HG03520 (cell line): ENCODE measurements around the gene DRAXIN.
"Not testable (repeated sequence)": the region's sequence is repeated elsewhere in the genome, so short reads cannot be mapped to it uniquely, and the experiment has no call there.

Experiments used
- ATAC-seq: cut with Tn5 transposase; IDR thresholded peaks from one replicate; pipeline ENCODE4 v1.9.1; 2021; ENCODE audit warnings: mild to moderate bottlenecking, moderate library complexity; ENCODE audit not compliant: unreplicated experiment

The DRAXIN gene

GRCh38 chr1:11691302-11691914, at the start of gene DRAXIN:
DRAXIN (plus strand) TSS chr1:11691710; CDS start chr1:11706259, 14,549 bp downstream.
- ATAC-seq = no peak

GRCh38 chr1:11641776-11642305, 49.7 kb upstream of the DRAXIN start:
- ATAC-seq = no peak

DNA sequence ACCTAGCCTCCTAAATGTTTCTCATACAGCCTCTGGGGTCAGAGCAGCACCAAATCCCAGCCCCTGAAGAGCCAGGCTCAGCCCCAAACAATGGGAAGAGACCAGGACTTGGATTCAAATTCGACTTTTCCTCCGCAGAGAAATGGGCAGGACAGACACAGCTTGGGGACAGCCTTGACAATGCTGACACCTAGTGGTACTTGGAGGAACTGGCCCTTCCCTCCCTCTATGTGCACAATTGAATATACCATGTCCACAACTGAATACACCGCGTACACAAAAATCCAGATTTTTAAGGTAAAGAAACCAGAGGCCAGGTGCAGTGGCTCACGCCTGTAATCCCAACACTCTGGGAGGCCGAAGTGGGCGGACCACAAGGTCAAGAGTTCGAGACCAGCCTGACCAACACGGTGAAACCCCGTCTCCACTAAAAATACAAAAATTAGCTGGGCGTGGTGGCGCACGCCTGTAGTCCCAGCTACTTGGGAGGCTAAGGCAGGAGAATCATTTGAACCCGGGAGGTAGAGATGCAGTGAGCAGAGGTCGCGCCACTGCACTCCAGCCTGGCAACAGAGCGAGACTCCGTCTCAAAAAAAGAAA, 49.0 kb upstream of the DRAXIN start:
- ATAC-seq = not testable (repeated sequence)

- no peak for ATAC-seq
Measured at GRCh38 chr1:11643782-11644181, 47.7 kb upstream of the DRAXIN start.

DNA sequence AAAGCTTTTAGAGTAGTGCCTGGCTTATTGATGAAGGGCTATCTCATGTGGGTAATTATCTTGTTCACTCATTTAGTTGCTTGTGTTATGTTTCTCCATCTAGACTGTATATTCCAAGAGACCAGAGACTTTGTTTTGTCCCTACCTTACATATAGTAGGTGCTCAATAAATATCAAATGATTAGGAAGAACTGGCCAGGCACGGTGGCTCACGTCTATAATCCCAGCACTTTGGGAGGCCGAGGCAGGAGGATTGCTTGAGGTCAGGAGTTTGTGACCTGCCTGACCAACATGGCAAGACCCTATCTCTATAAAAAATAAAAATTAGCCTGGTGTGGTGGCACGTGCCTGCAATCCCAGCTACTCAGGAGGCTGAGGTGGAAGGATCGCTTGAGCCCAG, 46.2 kb upstream of the DRAXIN start:
- ATAC-seq = no peak

GRCh38 chr1:11645670-11646265, 45.7 kb upstream of the DRAXIN start:
- ATAC-seq = no peak

DNA sequence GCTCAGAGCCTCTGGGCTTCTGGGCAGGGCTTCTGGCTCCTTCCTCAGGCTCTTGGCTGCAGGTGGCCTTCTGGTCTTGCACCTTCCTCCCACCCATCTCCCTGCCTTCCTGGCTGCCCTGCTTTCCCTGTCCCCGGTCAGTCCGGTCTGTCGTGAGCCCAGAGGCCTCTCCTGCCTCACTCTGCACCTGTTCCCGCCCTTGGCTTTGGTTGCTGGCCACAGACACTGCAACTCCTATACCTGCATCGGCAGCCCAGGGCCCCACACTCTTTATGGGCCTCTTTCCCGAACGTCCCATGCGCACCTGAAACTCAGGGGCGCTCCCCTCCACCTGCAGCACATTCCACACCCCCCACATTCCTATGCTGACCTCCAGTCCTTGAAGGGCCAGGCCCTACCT, 45.2 kb upstream of the DRAXIN start:
- ATAC-seq = no peak

- ATAC-seq = no peak
Measured at GRCh38 chr1:11647333-11647732, 44.2 kb upstream of the DRAXIN start.

GRCh38 chr1:11648039-11648438, 43.5 kb upstream of the DRAXIN start:
- ATAC-seq = no peak

GRCh38 chr1:11648732-11649158, 42.8 kb upstream of the DRAXIN start:
- ATAC-seq = no peak

DNA sequence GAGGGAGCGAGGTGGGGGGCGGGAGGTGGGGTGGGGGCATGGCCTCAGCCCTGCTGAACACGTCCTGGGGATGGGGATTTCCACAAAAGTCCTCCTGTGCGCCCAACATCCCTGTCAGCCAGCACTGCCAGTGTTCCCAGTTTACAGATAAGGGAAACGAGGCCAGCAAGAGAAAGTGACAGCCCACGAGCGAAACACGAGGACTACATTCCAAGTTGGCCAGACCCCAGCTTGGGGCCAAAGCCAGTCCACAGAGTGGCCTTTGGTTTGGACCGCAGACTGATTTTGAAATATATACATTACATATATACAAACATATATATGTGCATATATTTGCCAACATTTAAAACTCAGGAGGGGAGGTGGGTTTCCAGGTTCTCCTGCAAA, 42.3 kb upstream of the DRAXIN start:
- ATAC-seq = no peak

GRCh38 chr1:11649624-11650330, 41.7 kb upstream of the DRAXIN start:
- no peak for ATAC-seq

DNA sequence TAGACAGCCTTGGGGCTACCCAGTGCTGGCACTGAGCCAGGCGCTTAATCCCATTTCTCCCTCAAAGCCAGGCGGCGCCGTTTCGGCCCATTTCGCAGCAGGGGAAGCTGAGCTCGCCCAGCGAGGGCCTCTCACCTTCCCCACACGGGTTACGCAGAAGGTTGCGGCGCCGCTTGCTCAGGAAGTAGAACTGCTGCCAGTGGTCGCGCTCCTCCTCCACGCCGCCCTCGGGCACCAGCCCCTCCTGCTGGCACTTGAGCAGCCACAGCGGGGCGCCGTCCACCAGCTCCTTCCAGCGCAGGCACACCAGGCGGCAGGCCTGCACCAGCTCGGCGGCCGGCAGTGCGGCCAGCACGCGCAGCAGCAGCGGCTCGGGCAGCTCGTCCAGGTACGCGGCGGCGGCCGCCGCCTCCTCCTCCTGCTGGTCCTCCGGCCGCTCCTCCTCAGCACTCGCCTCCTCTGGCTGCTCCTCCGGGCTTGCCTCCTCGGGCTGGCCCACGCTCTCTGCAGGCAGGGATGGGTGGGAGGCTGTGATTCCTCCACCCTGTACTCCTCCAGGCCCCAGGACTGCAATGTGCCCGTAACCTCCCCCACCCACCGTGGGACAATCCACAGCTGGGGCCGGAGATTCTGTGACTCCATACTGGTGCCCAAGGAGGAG, 41.0 kb upstream of the DRAXIN start:
- ATAC-seq = no peak

DNA sequence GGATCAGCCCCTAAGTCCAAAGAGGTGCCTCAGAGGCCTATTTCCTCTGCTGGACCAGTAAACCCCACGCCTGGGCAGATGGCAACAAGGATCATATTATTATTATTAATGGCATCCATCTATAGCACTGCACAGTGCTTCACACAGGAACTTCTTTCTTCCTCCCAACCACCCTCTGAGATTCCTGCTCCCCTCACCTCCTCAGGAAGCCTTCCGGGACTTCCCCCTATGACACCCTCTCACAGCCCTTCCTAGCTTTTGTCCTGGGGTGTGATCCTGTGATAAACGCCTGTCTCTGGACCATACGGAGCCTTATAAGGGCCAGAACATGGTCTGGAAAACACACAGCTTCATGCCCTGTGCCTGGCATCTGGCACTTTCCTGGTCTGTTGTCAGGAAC, 40.5 kb upstream of the DRAXIN start:
- no peak for ATAC-seq

DNA sequence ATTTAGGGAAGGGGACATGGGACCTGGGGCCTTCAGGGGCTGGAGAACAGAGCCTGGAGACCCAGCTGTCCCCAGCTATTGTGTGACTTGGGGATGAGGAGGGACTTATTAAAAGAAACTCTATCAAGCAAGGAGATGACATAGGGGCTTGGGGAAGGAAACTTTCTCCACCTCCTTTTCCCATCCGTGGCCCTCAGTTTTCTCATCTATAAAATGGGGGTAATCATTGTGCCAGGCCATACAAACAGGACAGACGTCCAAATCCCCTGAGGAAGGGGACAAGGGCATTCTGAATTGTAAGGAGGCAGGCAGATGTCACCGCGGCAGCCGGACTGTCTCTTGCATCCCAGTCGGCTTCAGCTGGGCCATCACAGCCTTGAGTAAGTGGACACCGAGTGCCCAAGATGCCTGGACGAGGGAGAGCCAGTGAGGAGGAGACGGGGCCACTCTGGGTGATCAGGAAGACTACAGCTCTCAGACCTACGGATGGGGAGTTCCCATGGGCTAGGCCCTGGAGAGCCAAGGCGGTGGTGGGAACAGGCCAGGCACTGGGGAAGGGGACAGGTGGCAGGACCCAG, 39.2 kb upstream of the DRAXIN start:
- ATAC-seq = no peak

DNA sequence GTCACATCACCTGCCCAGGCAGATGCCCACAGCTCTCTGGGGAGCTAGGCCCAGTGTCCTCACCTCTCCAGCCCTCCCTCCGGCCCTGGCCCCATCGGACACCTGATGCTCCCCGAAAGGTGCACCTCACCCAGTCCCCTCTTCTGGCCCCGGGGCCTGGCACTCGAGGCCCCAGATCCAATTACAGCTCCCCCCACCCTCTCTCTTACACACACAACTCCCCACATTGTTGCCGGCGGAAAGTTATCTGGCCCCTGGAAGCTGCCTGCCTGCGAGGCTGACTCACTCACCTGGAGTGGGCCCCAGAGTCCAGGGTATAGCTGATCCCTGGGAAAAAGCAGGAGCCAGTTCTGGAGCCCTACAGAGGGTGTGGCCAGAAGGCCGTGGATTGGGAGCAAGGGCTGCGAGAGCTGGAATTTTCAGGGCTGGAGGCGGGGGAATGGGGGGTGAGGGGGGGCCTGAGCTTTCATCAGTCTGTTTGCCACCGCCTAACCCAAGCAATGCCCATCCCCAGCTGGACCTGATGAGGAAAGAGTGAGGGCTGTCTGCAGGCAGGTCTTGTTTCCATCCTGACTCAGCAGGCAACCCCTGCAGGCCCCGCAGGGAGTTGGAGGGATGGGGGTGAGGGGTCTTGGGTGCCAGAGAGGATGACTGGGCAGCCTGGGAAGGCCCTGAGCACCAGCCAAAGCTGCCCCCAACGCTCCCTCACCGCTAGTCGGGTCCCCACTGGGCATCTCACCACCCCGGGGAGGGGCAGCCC, 38.2 kb upstream of the DRAXIN start:
- no peak for ATAC-seq

- no peak for ATAC-seq
Measured at GRCh38 chr1:11653861-11654136, 37.7 kb upstream of the DRAXIN start.

DNA sequence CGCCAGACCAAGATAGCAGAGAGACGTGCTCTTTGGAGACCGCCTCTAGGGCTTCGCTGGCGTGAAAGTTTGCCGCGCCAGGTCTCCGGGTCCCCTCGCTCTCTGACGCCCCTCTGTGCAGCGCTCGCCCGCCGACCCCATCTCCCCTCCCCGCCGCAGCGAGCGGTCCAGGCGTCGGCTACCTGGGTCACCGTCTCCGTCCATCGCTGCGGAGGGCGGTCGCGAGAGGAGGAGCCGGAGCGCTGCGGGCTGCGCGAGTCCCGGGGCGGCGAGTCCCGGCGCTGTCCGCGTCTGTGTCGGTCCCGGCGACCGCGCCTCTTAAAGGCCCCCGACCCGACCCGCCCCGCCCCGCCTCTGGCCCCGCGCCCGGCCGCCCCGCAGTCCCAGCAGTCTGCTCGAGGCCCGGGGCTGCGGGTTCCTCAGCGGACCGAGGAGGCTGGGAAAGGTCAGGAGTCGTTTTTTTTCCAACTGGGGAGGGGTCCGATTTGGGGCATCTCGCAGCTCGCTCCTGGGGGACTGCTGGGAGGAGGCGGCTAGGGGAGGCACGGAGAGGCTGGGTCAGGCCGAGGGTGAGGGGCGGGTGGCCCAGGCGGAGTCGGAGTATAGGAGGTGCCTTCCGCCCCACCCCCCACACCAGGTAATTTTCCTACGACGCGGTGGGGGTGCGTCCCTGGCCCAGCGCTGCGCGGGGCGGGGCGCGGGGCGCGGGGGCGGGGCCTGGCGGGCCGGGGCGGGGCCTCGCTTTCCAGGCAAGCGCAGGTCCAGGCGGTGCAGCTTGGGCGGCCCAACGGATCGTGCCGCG, 37.2 kb upstream of the DRAXIN start, which contains the start of the genes FBXO2 and FBXO44:
FBXO2 (minus strand) TSS at position 293 of the 802 bp plus-strand sequence; CDS start at position 204, 89 bp downstream.
FBXO44 (plus strand) TSS at position 741 of the 802 bp plus-strand sequence. CDS start 959 bp downstream, outside the sequence.
- no peak for ATAC-seq
